HepG2 (cell line): ENCODE results near the gene TP53TG5. TPM values are rescaled to one million over a fixed set of nuclear protein-coding genes. Genes with fewer than 3 reads are reported as not detected.
A peak's percentile ranks its signal among the peaks of the same experiment; 100 is the strongest.

Experiments
- AKNA ChIP-seq: sonication (generic); formaldehyde crosslinking; IDR thresholded peaks from 2 replicates; pipeline ENCODE4 v1.4.0; 2020; ENCODE audit warnings: missing genetic modification reagents, borderline replicate concordance
- CENPBD1 ChIP-seq: sonication (generic); formaldehyde crosslinking; IDR thresholded peaks from 2 replicates; pipeline ENCODE4 v1.8.0; 2022; ENCODE audit warnings: missing genetic modification reagents, low read depth, mild to moderate bottlenecking, borderline replicate concordance
- GFI1 ChIP-seq: sonication (generic); formaldehyde crosslinking; IDR thresholded peaks from 2 replicates; pipeline ENCODE4 v1.5.0; 2020; ENCODE audit warnings: missing genetic modification reagents, mild to moderate bottlenecking, borderline replicate concordance
- MEIS1 ChIP-seq: sonication (generic); formaldehyde crosslinking; IDR thresholded peaks from 2 replicates; pipeline ENCODE4 v1.9.0; 2021; ENCODE audit warnings: mild to moderate bottlenecking, missing genetic modification reagents, moderate library complexity, borderline replicate concordance
- ZBTB37 ChIP-seq: sonication (generic); formaldehyde crosslinking; IDR thresholded peaks from 2 replicates; pipeline ENCODE4 v1.4.0; 2020; ENCODE audit warnings: mild to moderate bottlenecking, missing genetic modification reagents
- ZNF10 ChIP-seq: sonication (generic); formaldehyde crosslinking; IDR thresholded peaks from 2 replicates; pipeline ENCODE4 v1.4.0; 2020; ENCODE audit warnings: mild to moderate bottlenecking, low read depth, missing genetic modification reagents, borderline replicate concordance
- ZNF276 ChIP-seq: sonication (generic); formaldehyde crosslinking; IDR thresholded peaks from 2 replicates; pipeline ENCODE4 v1.4.0; 2020; ENCODE audit warnings: mild to moderate bottlenecking, low read depth, missing genetic modification reagents
- ZNF318 ChIP-seq: sonication (generic); formaldehyde crosslinking; IDR thresholded peaks from 2 replicates; pipeline ENCODE4 v1.4.0; 2020; ENCODE audit warnings: mild to moderate bottlenecking, missing genetic modification reagents
- ZNF883 ChIP-seq: sonication (generic); formaldehyde crosslinking; IDR thresholded peaks from 2 replicates; pipeline ENCODE4 v1.5.1; 2020; ENCODE audit warnings: mild to moderate bottlenecking, missing genetic modification reagents; ENCODE audit errors: not compliant biosample characterization
- ZNF891 ChIP-seq: sonication (generic); formaldehyde crosslinking; IDR thresholded peaks from 2 replicates; pipeline ENCODE4 v1.5.0; 2020; ENCODE audit warnings: mild to moderate bottlenecking, missing genetic modification reagents
- polyA plus RNA-seq, 8 experiments: library from polyadenylated mRNA; depleted of rRNA in 3 of 8; stranded (reverse) in 7 of 8; unstranded in 1 of 8; fragments of >200 nt; fragmentation: Illumina TruSeq in 4 of 8; extraction: Trizol in 4 of 8; gene quantifications; 2 replicates each; pipeline versions ENCODE4 v1.2.1 to v1.2.3, GENCODE V29; 2011 to 2016; ENCODE audit warnings: low read depth in 4 of 8, missing spikeins in 1 of 8, mixed read lengths in 1 of 8; ENCODE audit not compliant: insufficient read depth in 1 of 8
- total RNA-seq, 5 experiments: library from RNA; depleted of rRNA; stranded (reverse); fragments of >200 nt; fragmentation: Illumina TruSeq; extraction: Trizol; gene quantifications; 2 replicates each; pipeline ENCODE4 v1.2.3, GENCODE V29; 2016; ENCODE audit warnings: low read depth in 1 of 5

Gene TP53TG5
- total and polyA plus RNA-seq, 2 of the 13 experiments (the other 11 are each of a cell fraction or from before 2014, with no cell fraction given), result 0.11 TPM; not detected in 1

GRCh38 chr20:45405571-45406259 lies 27.6 kb upstream of the TP53TG5 start (continued):
- TF ChIP-seq MEIS1 (CRISPR knock-in tag) (no peak), ZNF276 (CRISPR knock-in tag) (no peak), ZBTB37 (CRISPR knock-in tag) (no peak), ZNF883 (CRISPR knock-in tag) (peak; percentile 56), ZNF10 (CRISPR knock-in tag) (no peak), CENPBD1 (CRISPR knock-in tag) (no peak), GFI1 (CRISPR knock-in tag) (0 out of 2 replicates have a peak, but pooled peaks have one; percentile 13), AKNA (CRISPR knock-in tag) (no peak), ZNF891 (CRISPR knock-in tag) (no peak), ZNF318 (CRISPR knock-in tag) (no peak; the same call in 1 of the 2 replicates)
